ENCODE data around the gene IQCH.

Gene IQCH

DNA sequence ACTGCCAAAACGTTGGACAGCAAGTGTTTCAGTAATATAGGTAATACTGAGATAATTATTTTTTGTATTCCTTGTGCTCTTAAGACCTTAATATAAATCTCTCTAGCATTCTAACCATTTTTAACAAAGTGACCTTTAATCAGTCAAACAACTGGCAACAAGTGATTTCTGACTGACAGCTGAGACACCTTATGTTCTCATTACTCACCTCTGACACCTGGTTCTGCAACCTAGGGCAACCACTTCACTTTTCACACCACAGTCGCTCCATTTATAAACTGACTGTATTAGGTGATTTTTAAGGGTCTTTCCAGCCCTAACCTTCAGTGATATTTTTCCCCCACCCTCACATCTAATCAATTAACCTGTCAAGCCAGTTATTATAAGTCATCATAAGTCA, 205.9 kb downstream of the IQCH start:
- Mint-ChIP-seq H3K27ac (ENCODE audit: low read depth) (no peak overlapping the region), H3K36me3 (ENCODE audit: insufficient read depth) (no peaks in the 10 kb centered on the region), H3K4me3 (no peak overlapping the region), H3K27me3 (no peaks in the 10 kb centered on the region), H3K4me1 (no peaks in the 10 kb centered on the region), H3K9me3 (no peaks in the 10 kb centered on the region)
- no peak for ATAC-seq (replicated peaks; ENCODE audit: extremely low read depth, poor library complexity, severe bottlenecking)
- DNase-seq (ENCODE audit: low spot score in 2 of 2) = no peak

DNA sequence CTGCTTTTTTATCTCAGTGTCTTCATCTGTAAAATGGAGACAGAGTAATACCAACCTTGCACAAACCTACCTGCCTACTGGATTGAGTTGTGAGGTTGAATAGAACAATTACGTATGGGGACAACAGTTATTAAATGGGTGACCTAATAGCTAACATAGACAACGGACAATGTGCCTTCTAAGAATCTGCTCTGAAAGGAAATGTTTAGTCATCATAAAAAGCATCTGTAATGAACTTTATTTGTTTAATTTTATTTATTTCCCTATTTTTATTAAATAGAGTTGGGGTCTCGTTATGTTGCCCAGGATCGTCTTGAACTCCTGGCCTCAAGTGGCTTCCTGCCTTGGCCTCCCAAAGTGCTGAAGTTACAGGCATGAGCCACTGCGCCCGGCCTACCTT, 207.1 kb downstream of the IQCH start:
- DNase-seq (ENCODE audit: low spot score in 2 of 2) (no peak), ATAC-seq (replicated peaks; ENCODE audit: extremely low read depth, poor library complexity, severe bottlenecking) (no peak)
- Mint-ChIP-seq H3K27ac (ENCODE audit: low read depth) (no peak overlapping the region), H3K36me3 (ENCODE audit: insufficient read depth) (no peaks in the 10 kb centered on the region), H3K4me3 (no peak overlapping the region), H3K27me3 (no peaks in the 10 kb centered on the region), H3K9me3 (no peaks in the 10 kb centered on the region), H3K4me1 (no peaks in the 10 kb centered on the region)

DNA sequence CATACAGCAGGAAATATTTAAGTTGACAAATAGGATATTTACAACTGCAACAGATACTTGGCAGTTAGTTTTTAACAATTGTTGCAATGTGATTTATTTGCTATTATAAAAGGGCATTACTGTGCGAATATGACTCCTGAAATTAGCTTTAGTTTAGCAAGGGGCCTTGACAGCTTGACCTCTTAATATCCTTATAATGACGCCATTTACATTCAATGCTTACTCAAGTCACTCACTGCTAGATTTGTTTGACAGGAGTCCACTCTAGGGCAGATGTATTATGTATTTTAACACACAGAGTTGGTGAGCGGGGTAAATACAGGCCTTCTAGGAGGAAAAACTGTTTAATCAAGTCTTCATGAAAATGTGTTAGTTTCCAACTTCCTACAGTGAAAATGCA, 208.3 kb downstream of the IQCH start:
- ATAC-seq (replicated peaks; ENCODE audit: extremely low read depth, poor library complexity, severe bottlenecking) (no peak), DNase-seq (ENCODE audit: low spot score in 2 of 2) (no peak)
- Mint-ChIP-seq H3K4me1 (no peaks in the 10 kb centered on the region), H3K36me3 (ENCODE audit: insufficient read depth) (no peaks in the 10 kb centered on the region), H3K9me3 (no peaks in the 10 kb centered on the region), H3K27me3 (no peaks in the 10 kb centered on the region), H3K27ac (ENCODE audit: low read depth) (no peak overlapping the region), H3K4me3 (no peak overlapping the region)

DNA sequence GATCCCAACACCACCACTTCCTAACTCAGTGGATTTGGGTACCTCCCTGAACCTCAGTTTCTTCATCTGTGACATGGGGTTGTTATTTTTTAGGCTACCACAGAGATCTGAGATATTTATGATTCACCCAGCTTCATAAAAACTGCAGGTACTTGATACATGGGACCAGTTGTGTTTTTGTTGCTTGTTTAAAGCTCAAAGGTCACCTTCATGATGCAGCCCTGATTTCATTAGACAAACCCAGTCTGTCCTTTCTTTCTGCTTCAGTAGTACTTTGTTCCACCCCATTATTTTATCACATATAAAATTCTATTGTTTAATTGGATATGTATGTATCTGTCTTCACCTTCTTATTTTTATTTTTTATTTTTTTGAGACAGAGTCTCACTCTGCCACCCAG, 208.9 kb downstream of the IQCH start:
- H3K27me3 Mint-ChIP-seq = no peaks in the 10 kb centered on the region
- no peaks in the 10 kb centered on the region for H3K4me1 Mint-ChIP-seq
- no peaks in the 10 kb centered on the region for H3K36me3 Mint-ChIP-seq (ENCODE audit: insufficient read depth)
- H3K27ac Mint-ChIP-seq (ENCODE audit: low read depth) = no peak overlapping the region
- no peak overlapping the region for H3K4me3 Mint-ChIP-seq
- no peaks in the 10 kb centered on the region for H3K9me3 Mint-ChIP-seq
- DNase-seq (ENCODE audit: low spot score in 2 of 2) (no peak), ATAC-seq (replicated peaks; ENCODE audit: extremely low read depth, poor library complexity, severe bottlenecking) (no peak)

DNA sequence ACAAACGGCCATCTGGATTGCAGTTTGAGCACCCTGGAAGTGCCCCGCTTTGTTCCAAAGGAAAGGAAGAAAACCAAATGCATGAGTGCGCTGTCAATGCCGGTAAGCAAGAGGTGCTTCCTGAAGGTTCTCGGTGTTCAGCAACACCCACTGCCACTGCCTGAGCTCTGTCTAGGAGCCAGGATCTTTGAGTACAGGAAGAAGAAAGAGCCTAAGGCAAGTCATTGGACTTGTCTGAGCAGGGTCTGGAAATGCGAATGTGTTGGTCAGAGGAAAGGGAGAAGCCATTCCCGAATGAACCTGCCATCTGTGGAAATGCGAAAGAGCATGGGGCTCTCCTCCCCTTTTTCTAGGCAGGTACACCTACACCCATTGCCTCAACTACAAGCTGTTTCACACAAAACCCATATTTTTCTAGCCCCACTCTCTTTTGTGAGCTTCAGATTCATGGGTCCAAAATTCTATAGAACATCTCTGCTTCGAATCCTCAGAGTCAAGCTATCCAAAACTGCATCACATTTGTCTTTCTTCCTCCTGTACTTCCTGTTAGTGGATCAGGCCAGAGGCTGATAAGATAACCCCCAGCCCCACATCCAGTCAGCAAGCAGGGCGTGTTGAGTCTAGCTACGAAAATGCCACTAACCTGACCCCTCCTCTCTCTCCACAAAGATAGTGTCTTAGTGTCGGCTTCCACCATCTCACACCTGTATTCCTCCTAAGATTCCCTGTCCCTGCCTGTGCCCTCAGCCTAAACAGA, 210.8 kb downstream of the IQCH start:
- Mint-ChIP-seq H3K36me3 (ENCODE audit: insufficient read depth) (no peaks in the 10 kb centered on the region), H3K27me3 (no peaks in the 10 kb centered on the region), H3K4me3 (no peak overlapping the region), H3K4me1 (no peaks in the 10 kb centered on the region), H3K9me3 (no peaks in the 10 kb centered on the region), H3K27ac (ENCODE audit: low read depth) (no peak overlapping the region)
- DNase-seq (ENCODE audit: low spot score in 2 of 2) = no peak
- ATAC-seq (replicated peaks; ENCODE audit: extremely low read depth, poor library complexity, severe bottlenecking) = no peak

DNA sequence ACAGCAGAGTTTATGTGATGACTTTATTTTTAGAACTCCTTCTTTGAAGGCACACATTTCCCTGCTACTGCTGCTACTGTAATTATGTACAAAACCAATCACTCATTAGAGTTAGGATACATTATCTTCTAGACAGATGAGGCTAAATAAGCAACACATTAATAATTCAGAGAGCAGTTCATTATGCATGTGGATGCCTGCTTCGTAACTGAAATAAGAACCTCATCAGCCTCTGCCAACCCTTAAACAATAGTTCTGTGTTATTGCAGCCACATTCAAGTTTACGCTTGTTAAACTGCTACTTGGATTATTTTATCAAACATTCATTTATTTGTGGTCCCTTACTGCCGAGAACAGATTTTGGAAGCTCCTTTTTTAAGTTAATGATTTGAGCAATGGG, 213.8 kb downstream of the IQCH start:
- Mint-ChIP-seq H3K4me3 (no peak overlapping the region), H3K27me3 (no peaks in the 10 kb centered on the region), H3K9me3 (no peaks in the 10 kb centered on the region), H3K4me1 (no peaks in the 10 kb centered on the region), H3K27ac (ENCODE audit: low read depth) (no peak overlapping the region), H3K36me3 (ENCODE audit: insufficient read depth) (no peaks in the 10 kb centered on the region)
- DNase-seq (ENCODE audit: low spot score in 2 of 2) (no peak), ATAC-seq (replicated peaks; ENCODE audit: extremely low read depth, poor library complexity, severe bottlenecking) (no peak)

DNA sequence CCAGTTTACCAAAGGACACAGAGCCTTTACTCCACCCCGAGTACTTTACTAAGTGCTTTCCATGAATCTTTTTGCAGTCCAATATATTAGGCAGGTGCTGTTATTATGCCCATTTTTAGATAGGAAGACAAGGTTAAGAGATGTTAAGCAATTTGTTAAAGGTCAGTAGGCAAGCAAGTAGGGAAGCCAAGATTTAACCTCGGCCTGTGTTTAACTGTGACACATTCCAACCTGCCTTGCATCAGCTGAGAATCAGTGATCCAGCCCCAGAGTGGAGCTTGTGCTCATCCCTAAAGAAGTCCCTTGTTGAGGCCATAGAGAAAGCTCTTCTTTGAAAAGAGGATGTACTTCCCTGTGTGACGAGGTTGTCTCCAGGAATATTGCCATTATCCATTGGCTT, 215.1 kb downstream of the IQCH start:
- no peak overlapping the region for H3K27ac Mint-ChIP-seq (ENCODE audit: low read depth)
- H3K36me3 Mint-ChIP-seq (ENCODE audit: insufficient read depth) = no peaks in the 10 kb centered on the region
- H3K9me3 Mint-ChIP-seq = no peaks in the 10 kb centered on the region
- DNase-seq (ENCODE audit: low spot score in 2 of 2) (no peak), ATAC-seq (replicated peaks; ENCODE audit: extremely low read depth, poor library complexity, severe bottlenecking) (no peak)
- no peaks in the 10 kb centered on the region for H3K4me1 Mint-ChIP-seq
- no peaks in the 10 kb centered on the region for H3K27me3 Mint-ChIP-seq
- H3K4me3 Mint-ChIP-seq = no peak overlapping the region

DNA sequence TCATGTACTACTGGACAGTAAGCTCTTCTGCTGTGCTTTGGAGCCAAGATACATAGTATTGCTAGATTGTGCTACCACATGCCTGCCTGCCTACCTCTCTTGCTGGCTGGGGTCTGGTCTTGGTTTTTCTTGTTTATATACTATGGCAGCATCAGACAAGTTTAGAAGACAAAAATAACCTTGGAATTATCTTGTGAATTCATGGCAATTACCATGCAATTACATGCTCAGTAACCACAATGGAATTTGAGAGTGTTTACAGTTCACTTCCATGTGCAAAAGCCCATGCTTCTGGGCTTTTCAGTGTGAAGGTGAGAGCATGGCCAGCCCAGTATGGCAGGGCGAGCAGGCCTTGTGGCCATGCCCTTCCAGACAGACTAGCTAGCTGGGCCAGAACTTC, 218.4 kb downstream of the IQCH start:
- ATAC-seq (replicated peaks; ENCODE audit: extremely low read depth, poor library complexity, severe bottlenecking) = no peak
- DNase-seq (ENCODE audit: low spot score in 2 of 2) = no peak
- no peaks in the 10 kb centered on the region for H3K27me3 Mint-ChIP-seq
- no peaks in the 10 kb centered on the region for H3K36me3 Mint-ChIP-seq (ENCODE audit: insufficient read depth)
- no peak overlapping the region for H3K4me3 Mint-ChIP-seq
- H3K9me3 Mint-ChIP-seq = no peaks in the 10 kb centered on the region
- no peaks in the 10 kb centered on the region for H3K4me1 Mint-ChIP-seq
- H3K27ac Mint-ChIP-seq (ENCODE audit: low read depth) = no peak overlapping the region

DNA sequence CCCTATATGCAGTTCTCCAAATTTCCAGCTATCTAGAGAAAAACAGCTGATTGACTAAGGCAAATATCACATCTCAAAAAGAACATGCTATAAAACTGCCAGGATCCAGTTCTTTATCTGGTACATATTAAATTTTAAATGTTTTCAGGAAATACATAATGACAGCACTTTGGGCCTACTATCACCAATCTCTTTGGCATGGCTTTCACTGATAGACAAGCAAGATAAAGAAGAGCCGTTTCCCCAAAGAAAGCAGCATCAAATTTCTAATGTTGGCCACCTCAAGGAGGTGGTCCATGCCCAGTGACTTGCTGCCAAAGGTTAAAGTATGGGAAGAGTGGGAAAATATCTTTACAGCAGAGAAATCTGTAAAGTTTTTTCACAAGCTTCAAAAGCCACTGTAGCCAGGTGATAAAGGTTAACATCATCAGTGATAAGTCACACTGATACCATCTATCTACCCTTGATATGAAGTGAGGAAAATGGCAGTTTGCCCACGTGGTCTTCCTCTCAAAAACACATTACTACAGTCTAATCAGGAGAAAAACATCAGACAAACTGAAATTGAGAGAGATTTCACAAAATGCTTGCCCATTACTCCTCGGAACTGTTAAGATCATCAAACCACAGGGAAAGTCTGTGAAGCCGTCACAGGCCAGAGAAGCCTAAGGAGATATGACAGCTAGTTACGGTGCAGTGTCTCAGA, 220.0 kb downstream of the IQCH start:
- ATAC-seq (replicated peaks; ENCODE audit: extremely low read depth, poor library complexity, severe bottlenecking) = no peak

DNA sequence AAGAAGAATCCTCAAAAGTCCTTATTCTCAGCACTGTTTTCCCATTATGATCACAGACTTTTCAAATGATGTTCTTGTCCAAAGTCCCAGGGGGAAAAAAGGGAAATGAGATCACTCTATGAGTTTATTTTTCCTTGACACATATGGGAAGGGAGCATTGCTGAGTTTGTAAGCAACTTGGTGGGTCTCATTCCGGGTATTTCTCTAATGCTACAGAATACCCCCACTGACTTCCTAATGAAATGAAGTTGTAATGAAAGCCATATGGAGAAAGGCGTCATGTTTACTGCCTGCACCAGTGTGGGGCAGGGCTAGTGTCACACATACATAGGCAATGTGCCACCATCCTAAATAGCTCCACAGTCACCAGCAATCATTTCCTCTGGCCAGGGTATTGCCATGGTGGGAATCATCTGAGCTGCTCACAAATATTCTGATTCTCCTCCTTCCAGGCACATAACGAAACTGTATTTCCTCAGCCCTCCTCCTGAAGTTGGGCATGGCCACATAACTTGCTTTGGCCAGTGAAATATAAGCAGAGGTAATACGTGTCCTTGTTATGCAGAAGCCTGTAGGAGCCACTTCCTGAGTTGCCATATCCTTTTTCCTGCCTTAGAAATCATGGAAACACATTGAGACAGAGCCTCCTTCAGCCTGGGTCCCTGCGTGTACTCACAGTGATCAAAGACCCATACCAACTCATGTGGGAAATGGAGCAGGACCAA, 225.4 kb downstream of the IQCH start:
- ATAC-seq (replicated peaks; ENCODE audit: extremely low read depth, poor library complexity, severe bottlenecking) (no peak), DNase-seq (ENCODE audit: low spot score in 2 of 2) (no peak)
- no peaks in the 10 kb centered on the region for H3K9me3 Mint-ChIP-seq
- no peak overlapping the region for H3K4me3 Mint-ChIP-seq
- no peaks in the 10 kb centered on the region for H3K27me3 Mint-ChIP-seq
- no peaks in the 10 kb centered on the region for H3K4me1 Mint-ChIP-seq
- no peak overlapping the region for H3K27ac Mint-ChIP-seq (ENCODE audit: low read depth)
- peaks cover 4% of the 10 kb centered on the region for H3K36me3 Mint-ChIP-seq (ENCODE audit: insufficient read depth)

More for the DNA sequence above, 220.0 kb downstream of the IQCH start:
- H3K4me1 Mint-ChIP-seq = no peaks in the 10 kb centered on the region
- no peak for DNase-seq (ENCODE audit: low spot score in 2 of 2)
- H3K9me3 Mint-ChIP-seq = no peaks in the 10 kb centered on the region
- H3K27ac Mint-ChIP-seq (ENCODE audit: low read depth) = no peak overlapping the region
- no peaks in the 10 kb centered on the region for H3K27me3 Mint-ChIP-seq
- no peak overlapping the region for H3K4me3 Mint-ChIP-seq
- peaks cover 4% of the 10 kb centered on the region for H3K36me3 Mint-ChIP-seq (ENCODE audit: insufficient read depth)

DNA sequence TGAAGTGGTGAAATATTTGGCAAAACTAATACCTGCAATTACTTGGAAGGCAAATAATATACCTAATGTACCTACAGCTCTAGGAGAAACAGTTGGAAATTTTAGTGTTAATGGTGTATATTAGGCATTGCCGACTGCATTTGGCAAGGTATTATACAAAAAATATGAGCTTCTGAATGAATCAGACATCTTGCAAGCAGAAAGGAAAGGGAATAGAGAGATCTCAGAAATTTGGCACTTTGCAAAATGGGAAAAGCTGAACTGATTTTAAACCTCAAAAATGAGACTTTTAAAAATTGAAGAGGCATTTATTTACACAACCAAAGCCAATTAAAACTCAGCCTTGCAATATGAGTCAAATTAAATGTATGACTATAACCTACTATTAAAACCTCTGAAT, 226.2 kb downstream of the IQCH start:
- no peak for DNase-seq (ENCODE audit: low spot score in 2 of 2)
- ATAC-seq (replicated peaks; ENCODE audit: extremely low read depth, poor library complexity, severe bottlenecking) = no peak
- Mint-ChIP-seq H3K9me3 (no peaks in the 10 kb centered on the region), H3K4me1 (no peaks in the 10 kb centered on the region), H3K27me3 (no peaks in the 10 kb centered on the region), H3K4me3 (no peak overlapping the region), H3K36me3 (ENCODE audit: insufficient read depth) (peaks cover 4% of the 10 kb centered on the region), H3K27ac (ENCODE audit: low read depth) (no peak overlapping the region)

DNA sequence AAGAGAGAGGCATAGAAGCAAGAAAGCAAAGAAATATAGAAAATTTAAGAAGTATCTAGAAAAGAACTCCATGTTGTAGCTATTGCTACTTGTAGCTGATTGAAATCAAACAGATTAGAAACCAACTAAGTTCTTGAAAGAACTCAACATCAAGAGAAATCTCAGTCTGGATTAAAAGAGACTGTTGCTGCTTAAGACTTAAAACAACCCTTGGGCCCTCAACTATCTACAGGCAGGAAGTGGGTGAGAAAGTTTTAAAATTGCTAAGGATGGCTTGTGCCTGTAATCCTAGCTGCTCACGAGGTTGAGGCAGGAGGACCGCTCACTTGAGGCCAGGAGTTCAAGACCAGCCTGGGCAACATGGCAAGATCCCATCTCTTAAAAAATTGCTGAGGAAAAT, 227.1 kb downstream of the IQCH start:
- ATAC-seq (replicated peaks; ENCODE audit: extremely low read depth, poor library complexity, severe bottlenecking) (no peak), DNase-seq (ENCODE audit: low spot score in 2 of 2) (no peak)
- no peaks in the 10 kb centered on the region for H3K4me1 Mint-ChIP-seq
- no peaks in the 10 kb centered on the region for H3K27me3 Mint-ChIP-seq
- no peak overlapping the region for H3K27ac Mint-ChIP-seq (ENCODE audit: low read depth)
- H3K9me3 Mint-ChIP-seq = no peaks in the 10 kb centered on the region
- H3K36me3 Mint-ChIP-seq (ENCODE audit: insufficient read depth) = peaks cover 4% of the 10 kb centered on the region
- H3K4me3 Mint-ChIP-seq = no peak overlapping the region

DNA sequence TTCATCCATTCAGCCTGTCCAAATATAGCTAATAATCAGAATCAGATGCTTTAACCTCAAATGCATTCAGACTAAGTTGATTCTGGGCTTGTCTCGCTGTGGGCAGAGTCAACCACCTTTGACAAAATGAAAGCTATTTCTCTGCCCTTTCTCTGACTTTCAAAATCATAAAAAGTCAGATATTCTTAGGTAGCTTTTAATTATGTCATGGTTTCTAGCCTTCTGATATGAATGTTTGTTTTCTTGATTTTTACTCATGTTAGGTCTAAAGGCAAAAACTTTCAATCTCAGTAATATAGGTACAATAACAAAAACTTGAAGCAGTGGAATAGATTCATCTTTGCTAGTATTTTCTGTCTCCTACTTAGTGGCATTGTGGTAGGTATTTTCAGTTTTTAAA, 241.0 kb downstream of the IQCH start:
- no peak overlapping the region for H3K4me3 Mint-ChIP-seq
- DNase-seq (ENCODE audit: low spot score in 2 of 2) (no peak), ATAC-seq (replicated peaks; ENCODE audit: extremely low read depth, poor library complexity, severe bottlenecking) (no peak)
- no peaks in the 10 kb centered on the region for H3K9me3 Mint-ChIP-seq
- no peaks in the 10 kb centered on the region for H3K36me3 Mint-ChIP-seq (ENCODE audit: insufficient read depth)
- H3K27me3 Mint-ChIP-seq = no peaks in the 10 kb centered on the region
- no peaks in the 10 kb centered on the region for H3K4me1 Mint-ChIP-seq
- H3K27ac Mint-ChIP-seq (ENCODE audit: low read depth) = no peak overlapping the region

Measured in central memory CD8-positive, alpha-beta T cell (primary cell).